Measurements from ENCODE around the gene BCAS3.

The BCAS3 gene

DNA sequence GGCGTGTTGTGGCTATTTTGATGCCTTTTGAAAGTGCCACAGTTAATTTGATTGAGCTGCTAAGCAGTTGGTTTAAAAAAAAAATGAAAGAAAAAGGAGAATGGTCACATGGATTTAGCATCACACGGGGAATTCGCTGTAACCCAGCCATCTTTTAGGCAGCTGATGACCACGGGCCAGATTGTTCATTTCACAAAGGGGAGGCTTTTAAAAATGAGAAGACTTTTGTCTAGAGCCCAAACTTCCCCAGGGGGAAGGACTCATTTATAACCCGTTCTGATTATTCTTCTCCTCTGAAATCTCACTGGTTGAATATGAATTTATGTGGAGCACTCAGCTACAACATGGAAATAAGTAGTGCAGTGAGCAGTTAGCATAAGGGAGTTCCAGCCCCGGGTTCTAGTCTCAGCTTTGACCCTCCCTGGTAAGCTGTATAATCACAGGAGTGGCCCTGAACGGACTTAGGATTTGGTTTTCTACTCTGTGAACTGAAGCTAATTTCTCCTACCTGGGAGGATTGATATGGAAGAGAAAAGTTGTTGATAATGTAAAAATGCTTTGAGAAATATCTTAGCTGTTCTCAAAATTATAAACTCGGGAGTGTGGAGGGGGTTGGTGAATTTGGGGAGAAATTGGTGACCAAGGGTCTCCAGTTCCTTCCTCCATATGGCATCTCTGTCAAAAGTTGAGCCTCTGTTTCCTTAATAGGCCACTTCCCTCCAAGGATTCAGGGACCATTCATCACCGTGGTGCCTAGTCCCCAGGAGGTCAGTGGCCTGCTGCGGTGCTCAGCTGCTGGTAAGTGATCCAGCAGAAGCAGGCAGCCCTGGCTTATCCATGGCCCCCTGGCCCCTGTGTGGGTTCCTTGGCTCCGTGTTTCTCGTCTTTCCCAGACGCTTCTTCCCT lies 645.6 kb downstream of the BCAS3 start:
- Histone ChIP-seq H3K9me3 (ENCODE audit: severe bottlenecking) (no peaks in the 10 kb centered on the region), H3K4me3 (ENCODE audit: severe bottlenecking) (no peak overlapping the region), H3K4me1 (ENCODE audit: insufficient read depth, poor library complexity, severe bottlenecking) (no peaks in the 10 kb centered on the region), H3K27me3 (ENCODE audit: insufficient read depth, poor library complexity, severe bottlenecking) (no peaks in the 10 kb centered on the region), H3K27ac (ENCODE audit: poor library complexity, severe bottlenecking) (no peak overlapping the region), H3K36me3 (ENCODE audit: low read depth) (no peaks in the 10 kb centered on the region)
- DNase-seq (ENCODE audit: low spot score): no peak
- no peak for ATAC-seq (ENCODE audit: low read depth)
- TF ChIP-seq, protein P1, sequence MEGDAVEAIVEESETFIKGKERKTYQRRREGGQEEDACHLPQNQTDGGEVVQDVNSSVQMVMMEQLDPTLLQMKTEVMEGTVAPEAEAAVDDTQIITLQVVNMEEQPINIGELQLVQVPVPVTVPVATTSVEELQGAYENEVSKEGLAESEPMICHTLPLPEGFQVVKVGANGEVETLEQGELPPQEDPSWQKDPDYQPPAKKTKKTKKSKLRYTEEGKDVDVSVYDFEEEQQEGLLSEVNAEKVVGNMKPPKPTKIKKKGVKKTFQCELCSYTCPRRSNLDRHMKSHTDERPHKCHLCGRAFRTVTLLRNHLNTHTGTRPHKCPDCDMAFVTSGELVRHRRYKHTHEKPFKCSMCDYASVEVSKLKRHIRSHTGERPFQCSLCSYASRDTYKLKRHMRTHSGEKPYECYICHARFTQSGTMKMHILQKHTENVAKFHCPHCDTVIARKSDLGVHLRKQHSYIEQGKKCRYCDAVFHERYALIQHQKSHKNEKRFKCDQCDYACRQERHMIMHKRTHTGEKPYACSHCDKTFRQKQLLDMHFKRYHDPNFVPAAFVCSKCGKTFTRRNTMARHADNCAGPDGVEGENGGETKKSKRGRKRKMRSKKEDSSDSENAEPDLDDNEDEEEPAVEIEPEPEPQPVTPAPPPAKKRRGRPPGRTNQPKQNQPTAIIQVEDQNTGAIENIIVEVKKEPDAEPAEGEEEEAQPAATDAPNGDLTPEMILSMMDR (IDR thresholded peaks at IDR 0.05; ENCODE audit: poor library complexity, severe bottlenecking): no peak

DNA sequence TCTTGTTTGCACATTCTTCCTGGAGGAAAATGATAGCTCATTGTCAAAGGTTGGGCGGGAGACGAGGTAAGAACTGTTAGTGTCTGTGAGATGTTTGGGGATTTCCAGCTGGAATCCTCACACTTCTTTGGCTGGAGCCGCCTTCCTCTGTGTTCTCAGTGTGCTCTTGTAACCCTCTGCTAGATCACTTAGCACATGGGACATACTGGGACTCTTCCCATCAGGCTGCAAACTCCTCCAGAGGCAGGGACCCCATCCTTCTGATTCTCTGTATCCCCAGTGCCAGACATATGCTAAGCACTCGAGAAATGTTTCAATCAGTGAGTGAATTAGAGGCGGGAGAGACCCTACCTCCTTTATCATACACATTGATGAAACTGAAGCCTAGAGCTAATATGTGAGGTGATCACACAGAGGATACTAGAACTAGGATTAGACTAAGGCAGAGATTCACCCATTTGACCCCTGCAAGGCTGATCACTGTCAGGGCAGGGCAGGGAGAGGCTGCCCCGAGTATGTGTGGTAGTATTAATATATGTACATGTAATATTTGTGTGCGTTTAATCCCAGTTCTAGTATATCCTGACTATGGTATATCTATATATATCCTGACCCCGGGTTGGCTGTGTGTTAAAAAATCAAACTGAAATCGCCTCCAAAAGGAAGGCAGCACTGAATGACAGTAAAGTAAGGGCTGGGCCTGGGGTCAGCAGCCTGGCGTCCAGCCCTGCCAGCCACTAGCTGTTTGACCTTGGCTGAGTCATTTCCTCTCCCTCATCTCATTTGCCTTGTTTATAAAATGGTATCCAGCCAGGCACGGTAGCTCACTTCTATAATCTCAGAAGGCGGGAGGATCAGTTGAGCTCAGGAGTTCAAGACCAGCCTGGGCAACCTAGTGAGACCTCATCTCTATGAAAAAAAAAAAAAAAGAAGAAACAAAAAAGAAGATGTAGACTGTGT lies 646.5 kb downstream of the BCAS3 start:
- Histone ChIP-seq H3K4me1 (ENCODE audit: insufficient read depth, poor library complexity, severe bottlenecking) (no peaks in the 10 kb centered on the region), H3K36me3 (ENCODE audit: low read depth) (no peaks in the 10 kb centered on the region), H3K9me3 (ENCODE audit: severe bottlenecking) (no peaks in the 10 kb centered on the region), H3K27ac (ENCODE audit: poor library complexity, severe bottlenecking) (no peak overlapping the region), H3K27me3 (ENCODE audit: insufficient read depth, poor library complexity, severe bottlenecking) (no peaks in the 10 kb centered on the region), H3K4me3 (ENCODE audit: severe bottlenecking) (no peak overlapping the region)
- no peak for ATAC-seq (ENCODE audit: low read depth)
- DNase-seq (ENCODE audit: low spot score): no peak
- TF ChIP-seq, protein P1 (IDR thresholded peaks at IDR 0.05; ENCODE audit: poor library complexity, severe bottlenecking): no peak

DNA sequence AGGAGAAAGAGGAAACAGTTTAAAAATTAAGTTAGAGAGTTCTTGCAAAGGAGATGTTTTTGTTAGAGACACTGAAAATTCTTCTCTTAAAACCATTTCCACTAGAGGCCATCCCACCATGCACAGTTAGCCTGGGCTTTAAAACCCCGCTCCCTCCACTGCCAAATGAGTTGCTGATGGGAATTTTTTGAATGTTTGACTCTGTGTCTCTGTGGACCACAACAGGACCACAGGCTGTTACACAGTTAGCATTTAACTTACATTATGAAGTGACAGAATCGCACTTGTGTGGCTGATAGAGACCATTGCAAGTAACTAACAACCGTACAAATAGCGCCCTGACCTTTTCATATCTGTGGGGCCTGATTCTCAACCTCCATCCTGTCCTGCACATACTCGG lies 647.3 kb downstream of the BCAS3 start:
- ATAC-seq (ENCODE audit: low read depth) (no peak), DNase-seq (ENCODE audit: low spot score) (no peak)
- TF ChIP-seq, protein P1 (IDR thresholded peaks at IDR 0.05; ENCODE audit: poor library complexity, severe bottlenecking): no peak
- H3K27me3 ChIP-seq (ENCODE audit: insufficient read depth, poor library complexity, severe bottlenecking): no peaks in the 10 kb centered on the region
- no peak overlapping the region for H3K4me3 ChIP-seq (ENCODE audit: severe bottlenecking)
- H3K36me3 ChIP-seq (ENCODE audit: low read depth): no peaks in the 10 kb centered on the region
- H3K4me1 ChIP-seq (ENCODE audit: insufficient read depth, poor library complexity, severe bottlenecking): no peaks in the 10 kb centered on the region
- no peaks in the 10 kb centered on the region for H3K9me3 ChIP-seq (ENCODE audit: severe bottlenecking)
- H3K27ac ChIP-seq (ENCODE audit: poor library complexity, severe bottlenecking): no peak overlapping the region

DNA sequence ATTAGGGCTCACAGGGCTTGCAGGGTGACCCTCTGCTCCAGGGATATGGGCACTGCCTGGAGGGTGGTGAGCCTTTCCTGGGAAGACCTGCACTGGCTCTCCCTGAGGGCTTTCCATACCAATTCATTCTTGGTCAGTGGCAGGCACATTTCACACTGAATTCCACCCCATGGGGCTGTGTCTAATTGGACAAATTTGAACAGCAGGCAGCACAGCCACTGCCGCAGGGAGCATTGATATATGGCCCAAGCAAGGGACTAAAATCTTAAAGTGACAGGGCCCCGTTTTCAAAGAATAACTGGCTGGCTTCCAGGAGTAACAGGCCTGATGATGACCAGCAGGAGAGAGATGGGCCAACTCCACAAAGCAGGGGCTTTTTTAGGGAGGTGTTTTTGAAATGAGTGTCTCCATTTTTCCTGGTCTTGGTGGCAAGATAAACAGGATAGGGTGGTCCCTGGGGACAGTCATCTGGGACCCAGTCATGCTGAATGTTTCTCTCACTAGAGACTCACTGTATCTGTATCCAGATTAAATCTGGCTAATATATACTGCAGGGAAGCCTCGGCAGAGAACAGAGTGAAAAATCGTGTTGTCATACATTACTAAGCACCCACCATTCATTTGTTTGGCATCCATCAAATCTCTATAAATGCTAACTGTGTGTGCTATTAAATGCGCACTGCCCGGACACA lies 647.9 kb downstream of the BCAS3 start:
- no peaks in the 10 kb centered on the region for H3K4me1 ChIP-seq (ENCODE audit: insufficient read depth, poor library complexity, severe bottlenecking)
- ATAC-seq (ENCODE audit: low read depth): no peak
- TF ChIP-seq, protein P1 (IDR thresholded peaks at IDR 0.05; ENCODE audit: poor library complexity, severe bottlenecking): no peak
- no peaks in the 10 kb centered on the region for H3K27me3 ChIP-seq (ENCODE audit: insufficient read depth, poor library complexity, severe bottlenecking)
- no peak for DNase-seq (ENCODE audit: low spot score)
- no peaks in the 10 kb centered on the region for H3K9me3 ChIP-seq (ENCODE audit: severe bottlenecking)
- H3K4me3 ChIP-seq (ENCODE audit: severe bottlenecking): no peak overlapping the region
- H3K27ac ChIP-seq (ENCODE audit: poor library complexity, severe bottlenecking): no peak overlapping the region
- no peaks in the 10 kb centered on the region for H3K36me3 ChIP-seq (ENCODE audit: low read depth)

Measured in RWPE2 (cell line).